Measurements from ENCODE around the gene GPX6. TPM values are rescaled to one million over a fixed set of nuclear protein-coding genes. Genes with fewer than 3 reads are reported as not detected.

Gene GPX6
- total and polyA plus RNA-seq, 10 of the 15 experiments (the other 5 are each of a cell fraction or from before 2014, with no cell fraction given) = not detected

- TF ChIP-seq ZBTB4 (CRISPR knock-in tag; IDR thresholded peaks at IDR 0.05) = no peak
- no peak for TF ChIP-seq NFIC (IDR thresholded peaks at IDR 0.05; ENCODE audit: low read depth, low read length)
- no peak for TF ChIP-seq CHD2 (IDR thresholded peaks at IDR 0.05; ENCODE audit: borderline replicate concordance, low read depth, low read length)
- no peak for TF ChIP-seq CEBPZ (IDR thresholded peaks at IDR 0.05; ENCODE audit: low read depth, low read length)
- TF ChIP-seq BACH1 (IDR thresholded peaks at IDR 0.05; ENCODE audit: borderline replicate concordance) = no peak
These were observed 48.0 kb upstream of the GPX6 start (continued) for GRCh38 chr6:28563430-28564095.

GRCh38 chr6:28558629-28559028 lies 43.0 kb upstream of the GPX6 start:
- ATAC-seq = no peak

More at GRCh38 chr6:28558629-28559028, 43.0 kb upstream of the GPX6 start:
- Histone ChIP-seq H3K4me1 (ENCODE audit: control insufficient read depth, insufficient read depth, low read length) (no peaks in the 10 kb centered on the region), H3K27me3 (replicated peaks in 1 of 2; ENCODE audit: control insufficient read depth in 2 of 2, insufficient read depth in 2 of 2, low read length in 1 of 2) (no peaks in the 10 kb centered on the region; a peak in 1 of 4 replicates), H3K79me2 (ENCODE audit: control insufficient read depth, insufficient read depth, low read length) (no peaks in the 10 kb centered on the region), H2AFZ (ENCODE audit: control insufficient read depth, low read depth, low read length) (no peak overlapping the region), H3K27ac (ENCODE audit: control insufficient read depth, insufficient read depth) (no peak overlapping the region), H3K36me3 (ENCODE audit: control insufficient read depth in 2 of 2, insufficient read depth in 2 of 2, low read length in 1 of 2) (no peaks in the 10 kb centered on the region), H3K9ac (ENCODE audit: control insufficient read depth, insufficient read depth, low read length) (no peak overlapping the region), H3K4me2 (ENCODE audit: control insufficient read depth, insufficient read depth) (no peak overlapping the region), H4K20me1 (ENCODE audit: control insufficient read depth, insufficient read depth) (no peaks in the 10 kb centered on the region), H3K9me3 (replicated peaks; ENCODE audit: control insufficient read depth, insufficient read depth, low read length) (no peaks in the 10 kb centered on the region), H3K4me3 (no peak overlapping the region)
- TF ChIP-seq ZNF217 (IDR thresholded peaks at IDR 0.05) (no peak), MEF2A (IDR thresholded peaks at IDR 0.05; ENCODE audit: insufficient read depth, low read depth, low read length) (no peak), PML (IDR thresholded peaks at IDR 0.05; ENCODE audit: low read length) (no peak), SMC3 (IDR thresholded peaks at IDR 0.05; ENCODE audit: borderline replicate concordance, low read length) (no peak), ZSCAN29 (IDR thresholded peaks at IDR 0.05) (no peak)
- DNase-seq (ENCODE audit: low read depth, low spot score) = no peak
- POLR2A ChIA-PET = no interaction called here
- CTCF ChIA-PET = no interaction called here
- no peak for FAIRE-seq
- intact Hi-C loops (cut with micrococcal nuclease; ENCODE audit: unreplicated experiment) (no loop called here), in situ Hi-C loops (cut with MboI) (no loop called here)
- 25% methylated on average over 3 of the region's 3 CpGs for WGBS (ENCODE audit: insufficient coverage, insufficient replicate concordance, low lambda C conversion rate, missing lambda C conversion rate)
- no TSS peak for BruUV-seq (replicated peaks)
- SMC1A ChIA-PET (ENCODE audit: uncharacterized antibody, unreplicated experiment) = no interaction called here
- RAD21 ChIA-PET (ENCODE audit: unreplicated experiment) = no interaction called here

Data from GM12878 (cell line).